HepG2 (cell line): ENCODE data around the gene PARN. TPM values are rescaled to one million over a fixed set of nuclear protein-coding genes. Genes with fewer than 3 reads are reported as not detected.

Experiments used
- CENPBD1 ChIP-seq: sonication (generic); formaldehyde crosslinking; IDR thresholded peaks from 2 replicates; pipeline ENCODE4 v1.8.0; 2022; ENCODE audit warnings: missing genetic modification reagents, low read depth, mild to moderate bottlenecking, borderline replicate concordance
- CHCHD3 ChIP-seq: sonication (generic); formaldehyde crosslinking; IDR thresholded peaks from 2 replicates; pipeline ENCODE4 v1.8.0; 2022; ENCODE audit warnings: mild to moderate bottlenecking, missing genetic modification reagents, moderate library complexity
- ESRRA ChIP-seq: sonication (generic); formaldehyde crosslinking; IDR thresholded peaks from 2 replicates; pipeline ENCODE4 v1.5.1; 2020; ENCODE audit warnings: mild to moderate bottlenecking, low read depth, missing genetic modification reagents
- LBX2 ChIP-seq: sonication (generic); formaldehyde crosslinking; IDR thresholded peaks from 2 replicates; pipeline ENCODE4 v1.5.0; 2020; ENCODE audit warnings: missing genetic modification reagents, mild to moderate bottlenecking, borderline replicate concordance
- NFE2 ChIP-seq: sonication (generic); formaldehyde crosslinking; IDR thresholded peaks from 2 replicates; pipeline ENCODE4 v1.4.0; 2020; ENCODE audit warnings: missing genetic modification reagents
- STAT6 ChIP-seq: sonication (generic); formaldehyde crosslinking; IDR thresholded peaks from 2 replicates; pipeline ENCODE4 v1.4.0; 2020; ENCODE audit warnings: missing genetic modification reagents, mild to moderate bottlenecking, borderline replicate concordance
- ZBTB1 ChIP-seq: sonication (generic); formaldehyde crosslinking; IDR thresholded peaks from 2 replicates; pipeline ENCODE4 v1.4.0; 2020; ENCODE audit warnings: missing genetic modification reagents, borderline replicate concordance
- ZBTB20 ChIP-seq: sonication (generic); formaldehyde crosslinking; IDR thresholded peaks from 2 replicates; pipeline ENCODE4 v1.8.1; 2023; ENCODE audit warnings: missing genetic modification reagents, low read depth, mild to moderate bottlenecking, borderline replicate concordance
- ZBTB40 ChIP-seq, 2 experiments: fragments of 450-650 bp in 1 of 2; sonication (generic) in 1 of 2; formaldehyde crosslinking in 1 of 2; IDR thresholded peaks; 2 replicates each; pipeline versions ENCODE4 v1.6.1 to v1.8.0; 2016 to 2022; ENCODE audit warnings: antibody characterized with exemption in 1 of 2, mild to moderate bottlenecking in 1 of 2, missing genetic modification reagents in 1 of 2
- ZNF768 ChIP-seq: sonication (generic); formaldehyde crosslinking; IDR thresholded peaks from 2 replicates; pipeline ENCODE4 v1.4.0; 2020; ENCODE audit warnings: missing genetic modification reagents
- ZNF777 ChIP-seq: sonication (generic); formaldehyde crosslinking; IDR thresholded peaks from 2 replicates; pipeline ENCODE4 v1.4.0; 2020; ENCODE audit warnings: missing genetic modification reagents
- ZUFSP ChIP-seq: sonication (generic); formaldehyde crosslinking; IDR thresholded peaks from 2 replicates; pipeline ENCODE4 v1.9.0; 2021; ENCODE audit warnings: missing genetic modification reagents, mild to moderate bottlenecking, borderline replicate concordance
- polyA plus RNA-seq, 8 experiments: library from polyadenylated mRNA; depleted of rRNA in 3 of 8; stranded (reverse) in 7 of 8; unstranded in 1 of 8; fragments of >200 nt; fragmentation: Illumina TruSeq in 4 of 8; extraction: Trizol in 4 of 8; gene quantifications; 2 replicates each; pipeline versions ENCODE4 v1.2.1 to v1.2.3, GENCODE V29; 2011 to 2016; ENCODE audit warnings: low read depth in 4 of 8, missing spikeins in 1 of 8, mixed read lengths in 1 of 8; ENCODE audit not compliant: insufficient read depth in 1 of 8
- total RNA-seq, 5 experiments: library from RNA; depleted of rRNA; stranded (reverse); fragments of >200 nt; fragmentation: Illumina TruSeq; extraction: Trizol; gene quantifications; 2 replicates each; pipeline ENCODE4 v1.2.3, GENCODE V29; 2016; ENCODE audit warnings: low read depth in 1 of 5

Gene PARN
- total and polyA plus RNA-seq, 2 of the 13 experiments (the other 11 are each of a cell fraction or from before 2014, with no cell fraction given), result 13.3 to 47.6 TPM

- TF ChIP-seq ZBTB40 (IDR thresholded peaks at IDR 0.05), result no peak
- peak; percentile 51; the same call in 1 of the 2 replicates for TF ChIP-seq ZBTB40 (CRISPR knock-in tag; IDR thresholded peaks at IDR 0.05)
- no peak for TF ChIP-seq CENPBD1 (CRISPR knock-in tag)
- peak; percentile 82 for TF ChIP-seq STAT6 (CRISPR knock-in tag)
- TF ChIP-seq LBX2 (CRISPR knock-in tag), result no peak
- peak; percentile 64; the same call in 1 of the 2 replicates for TF ChIP-seq ESRRA (CRISPR knock-in tag)
- peak; percentile 100 for TF ChIP-seq NFE2 (CRISPR knock-in tag)
- TF ChIP-seq ZBTB1 (CRISPR knock-in tag), result 0 out of 2 replicates have a peak, but pooled peaks have one; percentile 40
- TF ChIP-seq CHCHD3 (CRISPR knock-in tag), result no peak
- no peak for TF ChIP-seq ZUFSP (CRISPR knock-in tag)
- TF ChIP-seq ZNF768 (CRISPR knock-in tag), result 0 out of 2 replicates have a peak, but pooled peaks have one; percentile 18
- 0 out of 2 replicates have a peak, but pooled peaks have one; percentile 45 for TF ChIP-seq ZNF777
- peak; percentile 84; the same call in 1 of the 2 replicates for TF ChIP-seq ZBTB20 (CRISPR knock-in tag)
Observed at GRCh38 chr16:14486520-14487303, 143.3 kb downstream of the PARN start (continued).
